ENCODE measurements around the gene SAMD4A.

The SAMD4A gene

DNA sequence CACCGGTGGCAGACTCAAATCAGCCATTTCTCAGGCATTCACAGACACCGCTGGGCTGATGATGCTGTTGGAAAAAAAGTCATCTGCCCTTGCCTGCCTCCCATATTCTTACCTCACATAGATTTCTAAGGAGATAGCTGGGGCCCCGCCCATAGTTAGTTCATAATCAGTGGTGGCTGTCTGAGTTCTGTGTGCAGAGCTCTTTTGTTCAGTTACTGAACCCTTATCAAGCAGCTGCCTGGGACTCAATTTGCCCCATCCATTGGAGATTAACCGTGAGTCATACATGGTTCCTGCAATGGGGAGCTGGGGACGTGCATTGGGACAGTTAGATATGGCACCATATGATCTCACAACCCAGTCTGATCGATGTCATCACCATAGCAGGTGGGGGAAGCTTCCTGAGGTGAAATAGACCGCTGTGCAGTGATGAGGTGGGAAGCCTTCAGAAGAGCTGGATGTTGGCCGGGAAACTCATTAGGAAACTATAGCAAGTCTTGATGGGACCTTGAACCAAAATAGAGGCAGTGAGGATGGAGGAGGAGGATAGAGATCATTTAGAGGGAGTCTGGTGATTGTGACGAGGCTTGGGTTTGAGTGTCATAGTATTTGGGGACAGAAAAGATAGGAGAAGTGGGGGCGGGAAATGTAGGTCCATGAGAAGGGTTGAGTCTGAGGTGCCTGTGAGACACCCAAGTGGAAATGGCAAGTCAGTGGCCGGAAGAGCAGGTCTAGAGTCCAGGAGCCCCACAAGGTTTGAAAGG is 187.9 kb downstream of the SAMD4A start:
- H3K79me2 ChIP-seq (ENCODE audit: insufficient read depth, low read depth), result no peaks in the 10 kb centered on the region
- H3K9ac ChIP-seq, result no peak overlapping the region
- no peaks in the 10 kb centered on the region for H3K36me3 ChIP-seq (ENCODE audit: insufficient read depth)
- H3K27me3 ChIP-seq (ENCODE audit: insufficient read depth, low read depth), result no peaks in the 10 kb centered on the region
- no peak overlapping the region for H3K4me3 ChIP-seq (IDR thresholded peaks at IDR 0.05; ENCODE audit: insufficient read depth, low read depth, low read length)
- H4K20me1 ChIP-seq (ENCODE audit: insufficient read depth), result no peaks in the 10 kb centered on the region
- no peak overlapping the region for H3K27ac ChIP-seq
- no peaks in the 10 kb centered on the region for H3K4me1 ChIP-seq (ENCODE audit: low read depth, poor library complexity, severe bottlenecking)
- no peak overlapping the region for H3K4me2 ChIP-seq
- no peak for TF ChIP-seq CTCF (conservative IDR thresholded peaks at IDR 0.05; ENCODE audit: low read depth, low read length)
- no peak overlapping the region for H2AFZ ChIP-seq (ENCODE audit: low read depth)

GRCh38 chr14:54756656-54757392 is 189.9 kb downstream of the SAMD4A start:
- no peak for TF ChIP-seq CTCF (conservative IDR thresholded peaks at IDR 0.05; ENCODE audit: low read depth, low read length)
- H3K79me2 ChIP-seq (ENCODE audit: insufficient read depth, low read depth), result no peaks in the 10 kb centered on the region
- H3K4me2 ChIP-seq, result no peak overlapping the region
- H3K27ac ChIP-seq, result no peak overlapping the region
- H3K4me3 ChIP-seq (IDR thresholded peaks at IDR 0.05; ENCODE audit: insufficient read depth, low read depth, low read length), result no peak overlapping the region
- H3K27me3 ChIP-seq (ENCODE audit: insufficient read depth, low read depth), result no peaks in the 10 kb centered on the region
- H2AFZ ChIP-seq (ENCODE audit: low read depth), result no peak overlapping the region
- H3K4me1 ChIP-seq (ENCODE audit: low read depth, poor library complexity, severe bottlenecking), result no peaks in the 10 kb centered on the region
- H3K9ac ChIP-seq, result no peak overlapping the region
- H3K36me3 ChIP-seq (ENCODE audit: insufficient read depth), result no peaks in the 10 kb centered on the region
- H4K20me1 ChIP-seq (ENCODE audit: insufficient read depth), result no peaks in the 10 kb centered on the region

DNA sequence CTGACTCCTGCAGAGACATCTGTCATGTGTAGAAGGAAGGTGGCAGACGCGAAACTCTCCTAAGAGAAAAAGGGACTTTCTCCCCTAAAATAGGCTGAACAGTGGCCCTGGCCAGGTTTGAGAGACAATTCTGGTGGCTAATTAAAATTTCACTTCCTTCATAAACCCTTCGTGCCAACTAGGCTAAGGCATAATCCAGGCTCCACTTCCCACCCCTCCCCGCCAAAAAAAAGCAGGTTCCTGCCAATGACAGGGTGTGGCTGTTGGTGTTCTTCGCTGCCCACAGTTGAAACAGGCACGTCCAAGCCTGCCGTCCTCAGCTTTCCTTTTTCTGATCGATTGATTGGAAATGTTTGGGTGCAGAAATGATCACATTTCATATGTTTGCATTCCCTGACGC is 191.1 kb downstream of the SAMD4A start:
- no peak for TF ChIP-seq CTCF (conservative IDR thresholded peaks at IDR 0.05; ENCODE audit: low read depth, low read length)
- H3K4me3 ChIP-seq (IDR thresholded peaks at IDR 0.05; ENCODE audit: insufficient read depth, low read depth, low read length), result no peak overlapping the region
- H3K9ac ChIP-seq, result no peak overlapping the region
- H3K4me1 ChIP-seq (ENCODE audit: low read depth, poor library complexity, severe bottlenecking), result no peaks in the 10 kb centered on the region
- no peaks in the 10 kb centered on the region for H3K27me3 ChIP-seq (ENCODE audit: insufficient read depth, low read depth)
- H4K20me1 ChIP-seq (ENCODE audit: insufficient read depth), result no peaks in the 10 kb centered on the region
- no peak overlapping the region for H3K4me2 ChIP-seq
- no peaks in the 10 kb centered on the region for H3K36me3 ChIP-seq (ENCODE audit: insufficient read depth)
- no peak overlapping the region for H2AFZ ChIP-seq (ENCODE audit: low read depth)
- H3K27ac ChIP-seq, result no peak overlapping the region
- no peaks in the 10 kb centered on the region for H3K79me2 ChIP-seq (ENCODE audit: insufficient read depth, low read depth)

- Histone ChIP-seq H3K4me3 (IDR thresholded peaks at IDR 0.05; ENCODE audit: insufficient read depth, low read depth, low read length) (no peak overlapping the region), H3K27me3 (ENCODE audit: insufficient read depth, low read depth) (no peaks in the 10 kb centered on the region), H4K20me1 (ENCODE audit: insufficient read depth) (no peaks in the 10 kb centered on the region), H3K9ac (no peak overlapping the region), H3K79me2 (ENCODE audit: insufficient read depth, low read depth) (no peaks in the 10 kb centered on the region), H3K27ac (no peak overlapping the region), H3K4me2 (no peak overlapping the region), H3K36me3 (ENCODE audit: insufficient read depth) (no peaks in the 10 kb centered on the region), H3K4me1 (ENCODE audit: low read depth, poor library complexity, severe bottlenecking) (no peaks in the 10 kb centered on the region), H2AFZ (ENCODE audit: low read depth) (no peak overlapping the region)
- no peak for TF ChIP-seq CTCF (conservative IDR thresholded peaks at IDR 0.05; ENCODE audit: low read depth, low read length)
Observed at GRCh38 chr14:54759982-54760585, 193.2 kb downstream of the SAMD4A start.

Data from KMS-11 (cell line).